GM12872 (cell line): ENCODE results near the gene AMZ2.
A peak's percentile ranks its signal among the peaks of the same experiment; 100 is the strongest.

Experiments used
- TF ChIP-seq, protein P1 (sequence below): IDR thresholded peaks from 3 replicates; pipeline ENCODE4 v1.5.1; 2011; ENCODE audit warnings: low read depth, mild to moderate bottlenecking, low read length, moderate library complexity; ENCODE audit not compliant: insufficient read depth

AMZ2 gene

DNA sequence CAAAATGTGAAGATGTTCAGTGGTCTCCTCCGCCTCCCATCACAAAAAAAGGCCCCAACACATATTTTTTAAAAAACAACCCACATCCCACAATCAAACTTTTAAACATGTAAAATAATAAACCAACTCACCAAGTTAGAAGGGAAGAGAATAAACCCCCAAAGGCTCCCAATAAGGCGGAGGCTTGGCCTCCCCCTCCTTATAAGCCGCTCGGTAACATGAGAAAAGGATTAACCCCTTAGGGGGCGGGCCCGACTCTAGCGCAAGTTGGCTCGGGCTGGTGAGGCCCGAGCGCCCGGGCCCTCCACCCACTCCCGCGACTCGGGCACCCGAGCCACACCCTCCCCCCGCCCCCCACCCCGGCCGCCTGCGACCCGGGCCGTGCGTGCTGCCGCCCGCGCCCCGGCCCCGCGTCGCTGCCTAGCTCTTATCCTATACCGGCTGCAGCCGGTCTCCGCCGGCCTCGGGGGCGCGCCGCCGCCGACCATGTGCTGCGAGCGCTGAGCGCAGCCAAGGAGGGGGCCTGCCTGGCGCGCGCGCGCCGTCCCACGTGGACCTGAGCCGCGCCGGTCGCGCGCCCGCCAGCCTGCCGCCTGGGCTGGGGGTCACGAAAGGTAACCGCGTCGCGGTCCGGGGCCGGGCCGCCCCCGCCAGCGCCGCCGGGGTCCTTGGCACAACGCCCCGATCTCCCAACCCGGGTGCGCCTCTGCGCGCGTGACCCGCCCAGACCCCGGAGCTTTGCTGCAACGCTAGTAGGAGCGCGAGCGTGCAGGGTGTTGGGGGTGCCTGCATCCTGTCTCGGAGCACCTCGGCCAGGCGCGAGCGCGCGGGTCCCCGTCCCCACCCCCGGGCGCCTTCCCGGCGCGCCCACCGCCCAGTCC lies 43.4 kb downstream of the AMZ2 start, which contains the start of the genes ARSG and SLC16A6:
Gene ARSG (plus strand): TSS at position 541 of the 881 bp plus-strand sequence. CDS start 15,999 bp downstream, outside the sequence.
Gene SLC16A6 (minus strand): TSS at position 173 of the 881 bp plus-strand sequence. CDS start 12,807 bp downstream, outside the sequence.
- TF ChIP-seq, protein P1, sequence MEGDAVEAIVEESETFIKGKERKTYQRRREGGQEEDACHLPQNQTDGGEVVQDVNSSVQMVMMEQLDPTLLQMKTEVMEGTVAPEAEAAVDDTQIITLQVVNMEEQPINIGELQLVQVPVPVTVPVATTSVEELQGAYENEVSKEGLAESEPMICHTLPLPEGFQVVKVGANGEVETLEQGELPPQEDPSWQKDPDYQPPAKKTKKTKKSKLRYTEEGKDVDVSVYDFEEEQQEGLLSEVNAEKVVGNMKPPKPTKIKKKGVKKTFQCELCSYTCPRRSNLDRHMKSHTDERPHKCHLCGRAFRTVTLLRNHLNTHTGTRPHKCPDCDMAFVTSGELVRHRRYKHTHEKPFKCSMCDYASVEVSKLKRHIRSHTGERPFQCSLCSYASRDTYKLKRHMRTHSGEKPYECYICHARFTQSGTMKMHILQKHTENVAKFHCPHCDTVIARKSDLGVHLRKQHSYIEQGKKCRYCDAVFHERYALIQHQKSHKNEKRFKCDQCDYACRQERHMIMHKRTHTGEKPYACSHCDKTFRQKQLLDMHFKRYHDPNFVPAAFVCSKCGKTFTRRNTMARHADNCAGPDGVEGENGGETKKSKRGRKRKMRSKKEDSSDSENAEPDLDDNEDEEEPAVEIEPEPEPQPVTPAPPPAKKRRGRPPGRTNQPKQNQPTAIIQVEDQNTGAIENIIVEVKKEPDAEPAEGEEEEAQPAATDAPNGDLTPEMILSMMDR, result no peak

DNA sequence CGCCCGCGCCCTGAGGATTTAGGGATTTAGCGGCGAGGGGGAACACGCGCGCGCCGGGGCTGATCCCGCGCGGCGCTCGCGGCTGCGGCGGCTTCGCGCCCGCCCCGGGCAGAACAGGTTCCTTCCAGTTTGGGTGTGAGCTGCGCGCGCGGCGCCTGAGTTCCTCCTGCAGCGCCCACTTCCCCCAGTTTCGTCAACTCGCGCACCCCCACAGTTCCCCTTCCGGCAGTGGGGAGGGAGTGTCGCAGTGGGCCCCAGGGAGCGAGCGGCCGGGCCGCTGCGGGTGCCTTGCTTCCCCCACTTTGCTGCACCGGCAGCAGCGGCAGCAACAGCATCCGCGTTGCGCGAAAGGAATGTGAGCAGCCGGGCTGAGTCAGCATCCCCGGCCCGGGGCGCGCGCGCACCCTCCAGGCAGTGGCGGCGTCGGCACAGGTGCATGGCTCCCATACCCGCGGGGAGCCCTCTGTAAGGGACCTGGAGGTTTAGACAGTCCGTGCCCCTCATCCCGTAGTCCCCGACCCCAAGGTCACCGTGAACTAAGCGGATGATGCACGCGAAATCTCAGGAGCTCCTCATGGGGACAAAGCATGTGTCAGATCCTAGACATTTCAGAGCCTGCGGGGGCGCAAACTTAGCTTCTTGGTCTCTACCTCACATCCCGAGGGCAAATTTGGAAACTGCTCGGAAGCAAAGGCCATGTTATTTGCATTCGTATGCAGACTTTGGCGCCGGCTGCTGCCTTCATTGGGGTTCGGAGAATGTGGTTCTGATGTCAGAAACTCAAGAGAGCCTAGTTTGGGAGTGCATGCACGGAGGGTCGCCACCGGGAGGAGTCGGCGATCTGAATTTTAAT lies 44.2 kb downstream of the AMZ2 start:
- TF ChIP-seq, protein P1, result peak; percentile 33; the same call in 1 of the 3 replicates

DNA sequence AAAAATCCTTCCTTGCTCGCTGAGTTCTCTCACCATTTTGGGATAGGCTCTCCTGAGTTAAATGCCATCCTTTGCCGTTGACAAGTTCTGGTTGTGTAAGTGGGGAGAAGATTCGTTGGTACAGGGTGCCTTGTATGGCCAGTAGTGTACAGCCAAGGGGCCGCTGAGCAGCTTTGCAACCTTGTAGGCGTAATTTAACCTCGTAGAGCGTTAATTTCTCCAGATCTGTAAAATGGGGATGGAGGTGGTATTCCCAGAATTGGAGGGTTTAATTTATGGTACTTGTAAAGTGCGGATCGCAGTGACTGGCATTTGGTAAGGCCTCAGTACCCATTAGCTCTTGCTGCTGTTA lies 44.8 kb downstream of the AMZ2 start:
- TF ChIP-seq, protein P1, result no peak

DNA sequence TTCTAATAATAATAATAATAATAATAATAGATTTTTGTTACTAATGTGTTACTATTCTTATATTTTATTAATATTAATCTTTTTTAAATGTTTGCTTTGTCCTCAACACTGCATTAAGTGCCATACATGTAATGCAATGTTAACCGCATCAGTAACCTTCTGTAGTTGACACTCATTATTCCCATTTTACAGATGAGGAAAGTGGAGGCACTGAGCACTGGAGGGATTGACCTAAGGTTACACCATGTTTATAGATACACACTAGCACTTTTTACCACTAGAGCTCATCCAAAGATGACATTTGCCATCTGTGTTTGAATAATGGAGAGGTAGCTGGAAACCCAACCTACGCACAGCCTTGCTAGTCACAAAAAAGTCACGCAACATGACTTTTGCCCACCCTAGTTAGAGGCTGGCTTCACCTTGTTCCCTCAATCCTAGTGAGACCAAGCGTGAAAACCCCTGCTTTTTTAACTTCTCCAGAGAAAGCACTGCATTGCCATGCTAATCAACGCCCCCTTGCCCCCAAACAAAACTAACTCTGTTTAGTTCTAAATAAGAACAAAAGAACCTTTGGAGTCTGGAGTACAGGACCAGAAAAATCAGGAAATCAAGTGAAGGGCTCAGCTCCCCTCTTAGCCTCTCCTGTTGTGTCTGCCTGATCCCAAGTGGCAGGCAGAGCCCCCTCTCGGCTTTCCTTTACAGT lies 45.8 kb downstream of the AMZ2 start:
- TF ChIP-seq, protein P1, result no peak

DNA sequence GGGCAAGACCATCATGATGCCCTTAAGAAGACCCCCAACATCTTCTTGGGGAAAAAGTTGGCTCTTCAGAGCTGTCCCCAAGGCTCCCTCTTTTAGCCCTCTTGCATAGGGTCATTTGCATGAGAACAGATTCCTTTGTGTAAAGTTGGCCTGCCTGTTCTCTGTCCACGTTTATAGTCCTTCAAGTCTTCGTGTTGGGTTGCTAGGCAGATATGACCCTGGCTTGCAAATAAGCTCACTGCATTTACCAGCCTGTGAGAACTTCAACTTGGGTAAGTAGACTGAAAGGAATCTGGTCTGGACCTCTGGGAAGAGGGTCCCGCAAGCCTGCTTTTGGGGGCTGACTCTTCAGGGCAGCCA lies 46.3 kb downstream of the AMZ2 start:
- TF ChIP-seq, protein P1, result no peak

DNA sequence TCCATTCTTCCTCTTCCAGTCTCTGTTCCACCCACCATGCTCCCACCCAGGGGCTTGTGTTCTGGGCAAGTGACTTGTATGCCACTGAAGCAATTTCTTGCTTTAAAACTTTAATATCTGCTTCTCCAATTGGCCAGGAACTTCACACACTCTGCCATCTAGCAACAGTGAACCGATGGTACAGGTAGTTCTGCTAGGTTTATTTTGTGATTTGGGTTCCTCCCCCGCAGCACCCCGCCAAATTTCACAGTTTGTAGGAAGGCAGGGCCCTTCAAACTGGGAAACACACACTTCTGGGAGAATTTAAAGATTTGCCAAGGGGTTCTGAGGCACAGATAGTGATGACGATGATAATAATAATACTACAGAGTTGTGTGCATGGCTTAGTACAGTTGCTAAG lies 46.8 kb downstream of the AMZ2 start:
- TF ChIP-seq, protein P1, result no peak
